ENCODE measurements around the gene STK32C.

- TF ChIP-seq CTCF (IDR thresholded peaks at IDR 0.05) (no peak), ZFX (IDR thresholded peaks at IDR 0.05; ENCODE audit: borderline replicate concordance) (no peak)
These were observed 39.6 kb upstream of the STK32C start for GRCh38 chr10:132347211-132347930.

All from 22Rv1 (cell line).